Loucy (cell line): ENCODE results near the gene TAP2.

Experiments used
- CTCF ChIP-seq: fragments of 200-600 bp; sonication (generic); conservative IDR thresholded peaks from 2 replicates; pipeline ENCODE4 v1.5.1; 2014; ENCODE audit warnings: mild to moderate bottlenecking, antibody characterized with exemption, low read length
- EZH2phosphoT487 ChIP-seq: fragments of 200-600 bp; IDR thresholded peaks from 2 replicates; pipeline ENCODE4 v1.6.1; 2018; ENCODE audit warnings: antibody characterized with exemption, mild to moderate bottlenecking, moderate library complexity, borderline replicate concordance

- TF ChIP-seq CTCF (no peak), EZH2phosphoT487 (no peak)
Observed at GRCh38 chr6:32803416-32803815, 35.1 kb downstream of the TAP2 start.
